Daoy (cell line): ENCODE data around the gene CDX4. TPM values are rescaled to one million over a fixed set of nuclear protein-coding genes. Genes with fewer than 3 reads are reported as not detected.
"Not testable (repeated sequence)": the region's sequence is repeated elsewhere in the genome, so short reads cannot be mapped to it uniquely, and the experiment has no call there.

Experiments used
- DNase-seq: peaks from one replicate; pipeline ENCODE4 v3.0.0-alpha.2; 2015; ENCODE audit warnings: low read depth
- total RNA-seq: library from RNA; depleted of rRNA; stranded (reverse); fragments of >200 nt; shearing (Covaris generic); gene quantifications from 2 replicates; pipeline ENCODE4 v1.2.3, GENCODE V29; 2014; rRNA removed

Gene CDX4, protein sequence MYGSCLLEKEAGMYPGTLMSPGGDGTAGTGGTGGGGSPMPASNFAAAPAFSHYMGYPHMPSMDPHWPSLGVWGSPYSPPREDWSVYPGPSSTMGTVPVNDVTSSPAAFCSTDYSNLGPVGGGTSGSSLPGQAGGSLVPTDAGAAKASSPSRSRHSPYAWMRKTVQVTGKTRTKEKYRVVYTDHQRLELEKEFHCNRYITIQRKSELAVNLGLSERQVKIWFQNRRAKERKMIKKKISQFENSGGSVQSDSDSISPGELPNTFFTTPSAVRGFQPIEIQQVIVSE
- not detected in 2 replicates for total RNA-seq

DNA sequence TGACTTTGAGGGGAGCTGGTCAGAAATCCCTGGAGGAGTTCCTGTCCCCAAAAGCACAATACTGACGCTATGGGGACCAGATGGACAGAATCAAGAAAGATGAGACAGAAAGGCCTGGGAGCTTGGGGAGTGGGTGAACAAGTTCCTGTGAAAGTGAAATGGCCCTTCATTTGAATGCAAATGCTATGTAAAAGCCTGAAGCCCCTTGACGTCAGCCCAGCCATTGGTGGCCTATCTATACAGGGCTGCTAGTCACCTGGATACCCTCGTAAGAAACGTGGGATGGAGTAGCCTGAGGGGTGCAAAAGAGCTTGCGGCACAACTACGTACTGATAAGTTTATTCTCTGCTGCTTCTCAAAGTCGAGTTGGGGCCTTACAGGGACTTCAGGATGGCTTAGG, at the start of gene CDX4:
TSS of gene CDX4 (plus strand) at position 223 of the 400 bp plus-strand sequence. CDS start 201 bp downstream, outside the sequence.
- no peak for DNase-seq

GRCh38 chrX:73398185-73398914, 48.5 kb upstream of the CDX4 start:
- no peak for DNase-seq

DNA sequence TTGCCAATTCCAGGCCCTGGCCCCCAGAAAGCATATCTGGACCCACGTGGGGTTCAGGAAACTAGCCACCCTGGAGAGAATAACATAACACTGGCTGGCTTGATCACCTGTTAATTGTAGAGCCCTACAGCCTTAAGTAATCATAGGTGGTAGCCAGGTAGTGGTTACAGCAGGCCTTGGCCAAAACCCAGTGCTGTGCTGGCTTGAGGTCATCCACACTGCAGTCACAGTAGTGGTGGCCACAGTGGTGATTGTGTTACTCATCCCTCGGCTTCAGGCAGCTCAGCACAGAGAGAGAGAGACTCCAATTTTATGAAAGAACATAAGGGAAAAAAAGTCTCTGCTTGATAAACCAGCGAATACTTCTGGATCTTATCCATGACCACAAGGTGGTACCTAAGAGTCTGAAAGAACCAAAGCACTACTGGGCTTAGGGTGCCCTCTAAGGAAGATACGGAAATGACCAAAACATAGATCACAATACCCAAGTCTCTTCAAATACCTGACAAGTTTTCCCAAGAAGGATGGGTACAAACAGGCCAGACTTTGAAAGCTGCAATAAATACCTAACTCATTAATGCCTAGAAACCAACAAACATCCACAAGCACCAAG, 46.6 kb upstream of the CDX4 start:
- DNase-seq, result no peak

- DNase-seq, result no peak
These were observed 45.1 kb upstream of the CDX4 start for GRCh38 chrX:73401591-73402266.

GRCh38 chrX:73412930-73413329, 33.9 kb upstream of the CDX4 start:
- DNase-seq, result no peak

DNA sequence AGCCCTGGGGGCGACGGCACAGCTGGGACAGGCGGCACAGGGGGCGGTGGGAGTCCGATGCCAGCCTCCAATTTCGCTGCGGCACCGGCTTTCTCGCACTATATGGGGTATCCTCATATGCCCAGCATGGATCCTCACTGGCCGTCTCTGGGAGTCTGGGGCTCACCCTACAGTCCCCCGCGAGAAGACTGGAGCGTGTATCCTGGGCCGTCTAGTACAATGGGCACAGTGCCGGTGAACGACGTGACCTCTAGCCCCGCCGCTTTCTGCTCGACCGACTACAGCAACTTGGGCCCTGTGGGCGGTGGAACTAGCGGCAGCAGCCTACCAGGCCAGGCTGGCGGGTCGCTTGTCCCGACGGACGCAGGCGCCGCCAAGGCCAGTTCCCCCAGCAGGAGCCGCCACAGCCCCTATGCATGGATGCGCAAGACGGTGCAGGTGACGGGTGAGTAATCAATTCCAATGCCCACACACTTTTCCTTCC, 500 bp downstream of the CDX4 start:
- no peak for DNase-seq

GRCh38 chrX:73448379-73448778, 1.5 kb downstream of the CDX4 start:
- no peak for DNase-seq

DNA sequence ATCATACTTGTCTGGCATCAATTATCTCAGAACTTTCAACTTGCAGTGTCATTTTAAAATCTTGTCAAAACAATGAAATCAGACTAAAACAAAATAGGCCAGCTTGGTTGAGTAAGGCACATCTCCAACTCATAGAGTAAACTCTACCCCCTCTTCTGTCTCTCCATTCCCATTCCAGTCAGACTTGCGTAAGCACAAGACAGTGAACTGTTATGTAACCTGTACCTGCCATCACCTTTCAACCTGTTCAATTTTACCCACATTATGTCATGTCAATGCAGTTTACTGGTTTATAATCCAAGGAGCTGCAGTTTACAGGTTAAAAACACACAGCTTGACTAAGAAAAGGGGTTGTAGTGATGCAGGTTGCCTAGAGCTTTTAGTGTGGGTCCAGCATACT, 8.3 kb downstream of the CDX4 start:
- no peak for DNase-seq

DNA sequence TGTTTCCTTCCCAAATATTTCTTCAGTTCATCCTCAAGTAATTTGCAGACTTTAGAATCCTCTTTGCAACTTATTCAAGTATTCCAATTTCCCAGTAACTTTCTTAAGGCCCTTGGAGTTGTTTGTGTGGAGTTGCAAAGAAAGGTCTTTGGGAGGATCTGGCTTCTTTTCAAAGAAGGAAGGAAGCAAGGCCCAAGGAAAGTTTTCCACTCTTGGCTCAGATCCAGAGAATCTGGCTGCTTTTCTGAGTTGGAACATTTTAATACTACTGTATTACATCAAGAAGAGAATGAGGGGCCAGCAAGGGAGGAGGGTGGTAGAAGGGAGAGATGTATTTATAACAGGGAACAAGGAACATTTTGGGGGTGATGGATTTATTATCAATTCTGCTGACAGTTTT, 10.5 kb downstream of the CDX4 start:
- DNase-seq, result no peak

- no peak for DNase-seq
These were observed 21.5 kb downstream of the CDX4 start for GRCh38 chrX:73468376-73468775.

DNA sequence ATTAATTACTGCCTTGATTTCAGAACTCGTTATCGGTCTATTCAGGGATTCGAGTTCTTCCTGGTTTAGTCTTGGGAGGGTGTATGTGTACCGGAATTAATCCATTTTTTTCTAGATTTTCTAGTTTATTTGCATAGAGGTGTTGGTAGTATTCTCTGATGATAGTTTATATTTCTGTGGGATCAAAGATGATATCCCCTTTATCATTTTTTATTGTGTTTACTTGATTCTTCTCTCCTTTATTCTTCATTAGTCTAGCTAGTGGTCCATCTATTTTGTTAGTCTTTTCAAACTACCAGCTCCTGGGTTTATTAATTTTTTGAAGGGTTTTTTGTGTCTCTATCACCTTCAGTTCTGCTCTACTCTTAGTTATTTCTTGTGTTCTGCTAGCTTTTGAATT, 32.1 kb downstream of the CDX4 start:
- no peak for DNase-seq

GRCh38 chrX:73481521-73481920, 34.7 kb downstream of the CDX4 start:
- no peak for DNase-seq

DNA sequence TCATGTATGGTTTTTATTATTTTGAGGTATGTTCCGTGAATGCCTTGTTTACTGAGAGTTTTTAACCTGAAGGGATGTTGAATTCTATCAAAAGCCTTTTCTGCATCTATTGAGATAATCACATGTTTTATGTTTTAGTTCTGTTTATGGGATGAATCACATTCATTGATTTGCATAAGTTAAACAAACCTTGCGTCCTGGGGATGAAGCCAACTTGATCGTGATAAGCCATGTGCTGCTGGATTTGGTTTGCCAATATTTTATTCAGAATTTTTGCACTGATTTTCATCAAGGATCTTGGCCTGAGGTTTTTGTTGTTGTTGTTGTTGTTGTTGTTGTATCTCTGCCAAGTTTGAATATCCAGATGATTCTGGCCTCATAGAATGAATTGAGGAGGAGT, 43.8 kb downstream of the CDX4 start:
- no peak for DNase-seq

- DNase-seq, result not testable (repeated sequence)
These were observed 45.3 kb downstream of the CDX4 start for GRCh38 chrX:73492178-73492577.

Other genes starting within 250 kb of the CDX4 start
- 10.2 and 12.9 TPM in 2 replicates for gene NAP1L2, start 232.2 kb upstream of the CDX4 start, total RNA-seq
- 4.2 and 7.7 TPM in 2 replicates for gene CHIC1, start 116.1 kb downstream of the CDX4 start, total RNA-seq